PC-3 (cell line): ENCODE measurements around the gene MICU1.

Source experiments
- EZH2phosphoT487 ChIP-seq: fragments of 300-600 bp; sonication (generic); IDR thresholded peaks from 2 replicates; pipeline ENCODE4 v1.6.1; 2018; ENCODE audit warnings: mild to moderate bottlenecking, antibody characterized with exemption, low read length, borderline replicate concordance
- TF ChIP-seq, protein P1 (sequence below): fragments of 300-600 bp; sonication (generic); conservative IDR thresholded peaks from 2 replicates; pipeline ENCODE4 v1.5.1; 2017; ENCODE audit warnings: antibody characterized with exemption, low read depth, mild to moderate bottlenecking, low read length

DNA sequence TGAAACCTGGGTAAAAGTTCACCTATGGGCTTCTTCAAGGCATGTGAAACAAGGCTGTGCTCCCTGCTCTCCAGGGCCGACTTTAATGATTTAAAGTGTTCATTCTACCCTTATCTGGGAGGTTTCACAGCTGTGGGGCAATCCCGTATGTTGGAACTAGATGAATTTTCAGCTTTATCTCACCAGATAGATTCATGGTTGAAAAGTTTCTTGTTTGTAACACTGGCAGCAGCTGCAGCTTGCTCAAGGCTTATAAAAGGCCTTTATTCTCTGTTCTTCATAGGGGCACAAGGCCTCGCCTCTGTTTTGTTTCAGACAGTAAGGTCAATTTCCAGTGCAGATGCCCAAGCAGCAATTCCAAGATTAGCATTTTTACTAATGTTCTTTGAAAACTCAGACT is 200.7 kb downstream of the MICU1 start:
- TF ChIP-seq, protein P1, sequence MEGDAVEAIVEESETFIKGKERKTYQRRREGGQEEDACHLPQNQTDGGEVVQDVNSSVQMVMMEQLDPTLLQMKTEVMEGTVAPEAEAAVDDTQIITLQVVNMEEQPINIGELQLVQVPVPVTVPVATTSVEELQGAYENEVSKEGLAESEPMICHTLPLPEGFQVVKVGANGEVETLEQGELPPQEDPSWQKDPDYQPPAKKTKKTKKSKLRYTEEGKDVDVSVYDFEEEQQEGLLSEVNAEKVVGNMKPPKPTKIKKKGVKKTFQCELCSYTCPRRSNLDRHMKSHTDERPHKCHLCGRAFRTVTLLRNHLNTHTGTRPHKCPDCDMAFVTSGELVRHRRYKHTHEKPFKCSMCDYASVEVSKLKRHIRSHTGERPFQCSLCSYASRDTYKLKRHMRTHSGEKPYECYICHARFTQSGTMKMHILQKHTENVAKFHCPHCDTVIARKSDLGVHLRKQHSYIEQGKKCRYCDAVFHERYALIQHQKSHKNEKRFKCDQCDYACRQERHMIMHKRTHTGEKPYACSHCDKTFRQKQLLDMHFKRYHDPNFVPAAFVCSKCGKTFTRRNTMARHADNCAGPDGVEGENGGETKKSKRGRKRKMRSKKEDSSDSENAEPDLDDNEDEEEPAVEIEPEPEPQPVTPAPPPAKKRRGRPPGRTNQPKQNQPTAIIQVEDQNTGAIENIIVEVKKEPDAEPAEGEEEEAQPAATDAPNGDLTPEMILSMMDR, result no peak
- no peak for TF ChIP-seq EZH2phosphoT487
